Prostate gland (tissue), 2 donors: Measurements from ENCODE around the gene RBM47.

ENCODE experiments used
- POLR2A ChIP-seq: fragments of 450-650 bp; IDR thresholded peaks from one replicate; pipeline ENCODE4 v1.6.1; 2016; ENCODE audit warnings: antibody characterized with exemption, mild to moderate bottlenecking
- TF ChIP-seq, protein P1 (sequence below), 4 experiments: fragments of 200-600 bp in 2 of 4; fragments of 450-650 bp in 2 of 4; sonication (generic) in 2 of 4; IDR thresholded peaks; 1 replicate in 3 of 4; 2 replicates in 1 of 4; pipeline ENCODE4 v1.5.1; 2016 to 2019; ENCODE audit warnings: antibody characterized with exemption in 4 of 4, mild to moderate bottlenecking in 2 of 4, moderate library complexity in 2 of 4

DNA sequence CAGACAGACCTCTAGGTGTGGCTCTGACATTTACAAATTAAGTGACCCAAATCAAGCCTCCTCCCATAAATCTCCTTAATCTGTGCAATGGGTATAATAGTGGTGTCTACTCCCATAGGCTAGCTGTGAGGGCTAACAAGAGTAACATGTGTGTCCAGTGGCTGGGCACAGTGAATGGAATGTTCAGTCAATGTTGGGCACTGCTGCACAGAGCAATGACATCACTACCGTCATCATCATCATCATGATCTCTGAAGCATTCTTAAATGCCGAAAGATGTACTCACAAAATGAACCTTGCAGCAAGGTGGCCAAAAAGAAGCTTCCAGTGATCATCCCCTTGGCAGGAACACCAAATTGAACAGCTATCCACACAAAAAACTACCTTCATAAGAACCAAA lies 251.0 kb downstream of the RBM47 start:
- TF ChIP-seq, protein P1, sequence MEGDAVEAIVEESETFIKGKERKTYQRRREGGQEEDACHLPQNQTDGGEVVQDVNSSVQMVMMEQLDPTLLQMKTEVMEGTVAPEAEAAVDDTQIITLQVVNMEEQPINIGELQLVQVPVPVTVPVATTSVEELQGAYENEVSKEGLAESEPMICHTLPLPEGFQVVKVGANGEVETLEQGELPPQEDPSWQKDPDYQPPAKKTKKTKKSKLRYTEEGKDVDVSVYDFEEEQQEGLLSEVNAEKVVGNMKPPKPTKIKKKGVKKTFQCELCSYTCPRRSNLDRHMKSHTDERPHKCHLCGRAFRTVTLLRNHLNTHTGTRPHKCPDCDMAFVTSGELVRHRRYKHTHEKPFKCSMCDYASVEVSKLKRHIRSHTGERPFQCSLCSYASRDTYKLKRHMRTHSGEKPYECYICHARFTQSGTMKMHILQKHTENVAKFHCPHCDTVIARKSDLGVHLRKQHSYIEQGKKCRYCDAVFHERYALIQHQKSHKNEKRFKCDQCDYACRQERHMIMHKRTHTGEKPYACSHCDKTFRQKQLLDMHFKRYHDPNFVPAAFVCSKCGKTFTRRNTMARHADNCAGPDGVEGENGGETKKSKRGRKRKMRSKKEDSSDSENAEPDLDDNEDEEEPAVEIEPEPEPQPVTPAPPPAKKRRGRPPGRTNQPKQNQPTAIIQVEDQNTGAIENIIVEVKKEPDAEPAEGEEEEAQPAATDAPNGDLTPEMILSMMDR (IDR thresholded peaks at IDR 0.05), result no peak
- TF ChIP-seq POLR2A, result no peak
